DND-41 (cell line): ENCODE results near the gene CNTNAP5.

Source experiments
- ATAC-seq: fragments of 200-7000 bp; cut with Tn5 transposase; 3 replicates; pipeline ENCODE4 v1.9.1; 2021; ENCODE audit warnings: low read depth; ENCODE audit not compliant: insufficient read depth
- DNase-seq: peaks from one replicate; pipeline ENCODE4 v3.0.0-alpha.2; 2020
- H2AFZ ChIP-seq: 2 replicates; pipeline ENCODE4 v1.6.0; 2012; ENCODE audit warnings: low read depth, low read length
- H3K27ac ChIP-seq: 2 replicates; pipeline ENCODE4 v1.5.1; 2012; ENCODE audit warnings: low read length, inconsistent platforms
- H3K27me3 ChIP-seq: fragments of 200-600 bp; sonication (generic); 2 replicates; pipeline ENCODE4 v1.6.0; 2012; ENCODE audit warnings: low read length, mild to moderate bottlenecking, inconsistent platforms; ENCODE audit not compliant: insufficient read depth, poor library complexity
- H3K36me3 ChIP-seq: 2 replicates; pipeline ENCODE4 v1.5.1; 2012; ENCODE audit warnings: low read length, inconsistent platforms; ENCODE audit not compliant: insufficient read depth
- H3K4me1 ChIP-seq: 2 replicates; pipeline ENCODE4 v1.5.1; 2012; ENCODE audit warnings: mild to moderate bottlenecking, low read length; ENCODE audit not compliant: insufficient read depth
- H3K4me2 ChIP-seq: 2 replicates; pipeline ENCODE4 v1.6.0; 2012; ENCODE audit warnings: mild to moderate bottlenecking, moderate library complexity, low read length, inconsistent platforms; ENCODE audit not compliant: insufficient read depth
- H3K4me3 ChIP-seq, 2 experiments: fragments of 200-600 bp in 1 of 2; shearing (Covaris generic) in 1 of 2; 2 replicates each; pipeline ENCODE4 v1.5.1; 2012 to 2016; ENCODE audit warnings: inconsistent platforms in 2 of 2, low read length in 2 of 2, mild to moderate bottlenecking in 2 of 2, low read depth in 1 of 2, moderate library complexity in 1 of 2
- H3K79me2 ChIP-seq: 2 replicates; pipeline ENCODE4 v1.6.0; 2012; ENCODE audit warnings: low read length, inconsistent platforms; ENCODE audit not compliant: insufficient read depth
- H3K9ac ChIP-seq: 2 replicates; pipeline ENCODE4 v1.6.0; 2012; ENCODE audit warnings: low read depth, mild to moderate bottlenecking, inconsistent platforms, low read length, moderate library complexity
- H3K9me3 ChIP-seq: 2 replicates; pipeline ENCODE4 v1.5.1; 2012; ENCODE audit warnings: low read length, moderate library complexity, mild to moderate bottlenecking, inconsistent platforms; ENCODE audit not compliant: insufficient read depth, severe bottlenecking
- H4K20me1 ChIP-seq: 2 replicates; pipeline ENCODE4 v1.6.0; 2012; ENCODE audit warnings: low read length; ENCODE audit not compliant: insufficient read depth
- CTCF ChIP-seq: IDR thresholded peaks from 2 replicates; pipeline ENCODE4 v1.5.1; 2012; ENCODE audit warnings: borderline replicate concordance, low read length, moderate library complexity, mild to moderate bottlenecking; ENCODE audit not compliant: poor library complexity, severe bottlenecking; ENCODE audit errors: extremely low read depth
- EZH2 ChIP-seq: IDR thresholded peaks from 3 replicates; pipeline ENCODE4 v1.6.1; 2012; ENCODE audit warnings: borderline replicate concordance, low read depth, mild to moderate bottlenecking, moderate library complexity, low read length, inconsistent platforms; ENCODE audit not compliant: severe bottlenecking

The CNTNAP5 gene

GRCh38 chr2:124623560-124623959 is 598.5 kb downstream of the CNTNAP5 start:
- H3K27me3 ChIP-seq = no peaks in the 10 kb centered on the region
- no peaks in the 10 kb centered on the region for H3K36me3 ChIP-seq
- no peak overlapping the region for H3K4me3 ChIP-seq
- no peak overlapping the region for H3K4me2 ChIP-seq
- no peaks in the 10 kb centered on the region for H3K9me3 ChIP-seq
- DNase-seq (no peak), ATAC-seq (no peak)
- no peaks in the 10 kb centered on the region for H4K20me1 ChIP-seq
- TF ChIP-seq CTCF = no peak
- no peak for TF ChIP-seq EZH2
- H2AFZ ChIP-seq = no peak overlapping the region
- H3K79me2 ChIP-seq = no peaks in the 10 kb centered on the region
- no peak overlapping the region for H3K27ac ChIP-seq
- no peaks in the 10 kb centered on the region for H3K4me1 ChIP-seq
- H3K9ac ChIP-seq = no peak overlapping the region

GRCh38 chr2:124625561-124625960 is 600.5 kb downstream of the CNTNAP5 start:
- Histone ChIP-seq H2AFZ (no peak overlapping the region), H4K20me1 (no peaks in the 10 kb centered on the region), H3K4me1 (no peaks in the 10 kb centered on the region), H3K4me3 (no peak overlapping the region), H3K36me3 (no peaks in the 10 kb centered on the region), H3K27ac (no peak overlapping the region), H3K79me2 (no peaks in the 10 kb centered on the region), H3K4me2 (no peak overlapping the region), H3K9ac (no peak overlapping the region), H3K27me3 (no peaks in the 10 kb centered on the region), H3K9me3 (no peaks in the 10 kb centered on the region)
- ATAC-seq = no peak
- TF ChIP-seq EZH2 = no peak
- TF ChIP-seq CTCF = no peak
- DNase-seq = no peak

GRCh38 chr2:124626993-124627392 is 601.9 kb downstream of the CNTNAP5 start:
- Histone ChIP-seq H2AFZ (no peak overlapping the region), H3K4me3 (no peak overlapping the region), H3K27ac (no peak overlapping the region), H3K4me2 (no peak overlapping the region), H3K9ac (no peak overlapping the region), H3K9me3 (no peaks in the 10 kb centered on the region), H3K36me3 (no peaks in the 10 kb centered on the region), H3K79me2 (no peaks in the 10 kb centered on the region), H3K27me3 (no peaks in the 10 kb centered on the region), H3K4me1 (no peaks in the 10 kb centered on the region), H4K20me1 (no peaks in the 10 kb centered on the region)
- ATAC-seq (no peak), DNase-seq (no peak)
- TF ChIP-seq EZH2 (no peak), CTCF (no peak)

GRCh38 chr2:124633812-124634211 is 608.7 kb downstream of the CNTNAP5 start:
- H3K27me3 ChIP-seq = no peaks in the 10 kb centered on the region
- TF ChIP-seq CTCF (no peak), EZH2 (no peak)
- DNase-seq (no peak), ATAC-seq (no peak)
- H3K9me3 ChIP-seq = no peaks in the 10 kb centered on the region
- no peaks in the 10 kb centered on the region for H3K4me1 ChIP-seq
- H3K27ac ChIP-seq = no peak overlapping the region
- H3K9ac ChIP-seq = no peak overlapping the region
- H3K36me3 ChIP-seq = no peaks in the 10 kb centered on the region
- no peaks in the 10 kb centered on the region for H3K79me2 ChIP-seq
- H3K4me2 ChIP-seq = no peak overlapping the region
- no peak overlapping the region for H2AFZ ChIP-seq
- H3K4me3 ChIP-seq = no peak overlapping the region
- H4K20me1 ChIP-seq = no peaks in the 10 kb centered on the region
